H1 (cell line): ENCODE measurements around the gene RGL1.

Experiments
- ATF2 ChIP-seq: IDR thresholded peaks from 2 replicates; pipeline ENCODE4 v1.6.1; 2012; ENCODE audit warnings: low read length, inconsistent platforms
- CEBPB ChIP-seq: IDR thresholded peaks from 2 replicates; pipeline ENCODE4 v1.6.1; 2012; ENCODE audit warnings: low read depth, low read length
- EP300 ChIP-seq, 2 experiments: IDR thresholded peaks; 1 replicate in 1 of 2; 2 replicates in 1 of 2; pipeline ENCODE4 v1.6.1; 2011 to 2012; ENCODE audit warnings: low read depth in 2 of 2, low read length in 2 of 2, mild to moderate bottlenecking in 2 of 2, borderline replicate concordance in 1 of 2, inconsistent platforms in 1 of 2, moderate library complexity in 1 of 2
- KDM1A ChIP-seq: fragments of 200-600, 300-600 bp; sonication (generic); IDR thresholded peaks from 2 replicates; pipeline ENCODE4 v1.7.1; 2016; ENCODE audit warnings: mild to moderate bottlenecking, low read length, borderline replicate concordance
- POLR2A ChIP-seq, 2 experiments: IDR thresholded peaks; 1 replicate in 1 of 2; 2 replicates in 1 of 2; pipeline ENCODE4 v1.6.1; 2011; ENCODE audit warnings: low read depth in 2 of 2, low read length in 2 of 2, mild to moderate bottlenecking in 2 of 2; ENCODE audit errors: control extremely low read depth in 1 of 2
- TCF12 ChIP-seq: IDR thresholded peaks from 2 replicates; pipeline ENCODE4 v1.6.1; 2011; ENCODE audit warnings: low read depth, mild to moderate bottlenecking, low read length
- YY1 ChIP-seq: IDR thresholded peaks from 2 replicates; pipeline ENCODE4 v1.6.1; 2011; ENCODE audit warnings: low read depth, mild to moderate bottlenecking, low read length
- TF ChIP-seq, protein P1 (sequence below), 3 experiments: IDR thresholded peaks; 1 replicate in 2 of 3; 2 replicates in 1 of 3; pipeline versions ENCODE4 v1.5.1 to v1.6.1; 2011; ENCODE audit warnings: low read length in 3 of 3, mild to moderate bottlenecking in 3 of 3, inconsistent platforms in 2 of 3, low read depth in 1 of 3, moderate library complexity in 1 of 3; ENCODE audit not compliant: insufficient read depth in 1 of 3; ENCODE audit errors: control extremely low read depth in 1 of 3

DNA sequence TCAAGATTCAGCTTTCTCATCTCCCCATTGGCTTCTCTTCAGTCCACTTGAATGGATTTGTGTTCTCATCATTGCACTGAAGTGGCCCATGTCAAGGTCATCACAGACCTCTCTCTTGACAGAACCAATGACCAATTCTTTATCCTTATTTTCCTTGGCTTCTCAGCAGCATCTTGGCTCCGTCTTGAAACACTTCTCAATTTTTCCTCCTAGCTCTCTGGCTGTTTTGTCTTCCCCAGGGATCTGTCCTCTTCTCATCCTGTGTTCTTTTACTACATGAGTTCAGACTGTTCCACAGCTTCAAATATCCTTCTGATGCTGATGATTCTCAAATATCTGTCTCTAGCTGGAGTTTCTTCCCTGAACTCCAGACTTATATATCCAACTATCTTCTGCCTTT lies 154.0 kb downstream of the RGL1 start:
- TF ChIP-seq POLR2A (IDR thresholded peaks at IDR 0.05; ENCODE audit: control extremely low read depth in 1 of 2, low read depth in 2 of 2, low read length in 2 of 2) (no peak), TCF12 (no peak), CEBPB (no peak), EP300 (IDR thresholded peaks at IDR 0.05; ENCODE audit: borderline replicate concordance in 1 of 2, low read depth in 2 of 2, low read length in 2 of 2) (no peak), KDM1A (no peak), YY1 (no peak), ATF2 (no peak)
- TF ChIP-seq, protein P1, sequence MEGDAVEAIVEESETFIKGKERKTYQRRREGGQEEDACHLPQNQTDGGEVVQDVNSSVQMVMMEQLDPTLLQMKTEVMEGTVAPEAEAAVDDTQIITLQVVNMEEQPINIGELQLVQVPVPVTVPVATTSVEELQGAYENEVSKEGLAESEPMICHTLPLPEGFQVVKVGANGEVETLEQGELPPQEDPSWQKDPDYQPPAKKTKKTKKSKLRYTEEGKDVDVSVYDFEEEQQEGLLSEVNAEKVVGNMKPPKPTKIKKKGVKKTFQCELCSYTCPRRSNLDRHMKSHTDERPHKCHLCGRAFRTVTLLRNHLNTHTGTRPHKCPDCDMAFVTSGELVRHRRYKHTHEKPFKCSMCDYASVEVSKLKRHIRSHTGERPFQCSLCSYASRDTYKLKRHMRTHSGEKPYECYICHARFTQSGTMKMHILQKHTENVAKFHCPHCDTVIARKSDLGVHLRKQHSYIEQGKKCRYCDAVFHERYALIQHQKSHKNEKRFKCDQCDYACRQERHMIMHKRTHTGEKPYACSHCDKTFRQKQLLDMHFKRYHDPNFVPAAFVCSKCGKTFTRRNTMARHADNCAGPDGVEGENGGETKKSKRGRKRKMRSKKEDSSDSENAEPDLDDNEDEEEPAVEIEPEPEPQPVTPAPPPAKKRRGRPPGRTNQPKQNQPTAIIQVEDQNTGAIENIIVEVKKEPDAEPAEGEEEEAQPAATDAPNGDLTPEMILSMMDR (IDR thresholded peaks at IDR 0.05; ENCODE audit: control extremely low read depth in 1 of 3, insufficient read depth in 1 of 3, low read depth in 1 of 3, low read length in 3 of 3): no peak
